Central memory CD4-positive, alpha-beta T cell (primary cell): Measurements from ENCODE around the gene FNDC7.
"Not testable (repeated sequence)": the region's sequence is repeated elsewhere in the genome, so short reads cannot be mapped to it uniquely, and the experiment has no call there.

Experiments used
- DNase-seq: peaks from one replicate; pipeline ENCODE4 v3.0.0; 2022

Gene FNDC7

DNA sequence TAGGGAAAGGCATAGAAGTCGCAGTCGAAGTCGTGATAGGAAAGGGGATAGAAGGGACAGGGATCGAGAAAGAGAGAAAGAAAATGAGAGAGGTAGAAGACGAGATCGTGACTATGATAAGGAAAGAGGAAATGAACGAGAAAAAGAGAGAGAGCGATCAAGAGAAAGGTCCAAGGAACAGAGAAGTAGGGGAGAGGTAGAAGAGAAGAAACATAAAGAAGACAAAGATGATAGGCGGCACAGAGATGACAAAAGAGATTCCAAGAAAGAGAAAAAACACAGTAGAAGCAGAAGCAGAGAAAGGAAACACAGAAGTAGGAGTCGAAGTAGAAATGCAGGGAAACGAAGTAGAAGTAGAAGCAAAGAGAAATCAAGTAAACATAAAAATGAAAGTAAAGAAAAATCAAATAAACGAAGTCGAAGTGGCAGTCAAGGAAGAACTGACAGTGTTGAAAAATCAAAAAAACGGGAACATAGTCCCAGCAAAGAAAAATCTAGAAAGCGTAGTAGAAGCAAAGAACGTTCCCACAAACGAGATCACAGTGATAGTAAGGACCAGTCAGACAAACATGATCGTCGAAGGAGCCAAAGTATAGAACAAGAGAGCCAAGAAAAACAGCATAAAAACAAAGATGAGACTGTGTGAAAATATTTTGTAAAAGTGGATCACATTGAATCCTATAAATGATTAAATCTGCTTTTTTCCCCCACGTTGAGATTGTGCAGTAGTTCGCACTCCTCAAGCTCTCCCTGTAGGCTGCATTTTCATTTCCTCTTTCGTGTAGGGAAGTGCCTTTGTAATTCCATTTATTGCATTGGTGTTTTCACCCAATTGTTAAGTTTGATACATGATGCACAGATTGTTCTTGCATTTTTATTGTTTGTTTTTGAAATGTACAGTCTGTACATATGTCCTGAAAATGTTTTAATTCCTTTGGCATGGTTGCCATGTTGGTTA lies 13.1 kb upstream of the FNDC7 start:
- no peak for DNase-seq

DNA sequence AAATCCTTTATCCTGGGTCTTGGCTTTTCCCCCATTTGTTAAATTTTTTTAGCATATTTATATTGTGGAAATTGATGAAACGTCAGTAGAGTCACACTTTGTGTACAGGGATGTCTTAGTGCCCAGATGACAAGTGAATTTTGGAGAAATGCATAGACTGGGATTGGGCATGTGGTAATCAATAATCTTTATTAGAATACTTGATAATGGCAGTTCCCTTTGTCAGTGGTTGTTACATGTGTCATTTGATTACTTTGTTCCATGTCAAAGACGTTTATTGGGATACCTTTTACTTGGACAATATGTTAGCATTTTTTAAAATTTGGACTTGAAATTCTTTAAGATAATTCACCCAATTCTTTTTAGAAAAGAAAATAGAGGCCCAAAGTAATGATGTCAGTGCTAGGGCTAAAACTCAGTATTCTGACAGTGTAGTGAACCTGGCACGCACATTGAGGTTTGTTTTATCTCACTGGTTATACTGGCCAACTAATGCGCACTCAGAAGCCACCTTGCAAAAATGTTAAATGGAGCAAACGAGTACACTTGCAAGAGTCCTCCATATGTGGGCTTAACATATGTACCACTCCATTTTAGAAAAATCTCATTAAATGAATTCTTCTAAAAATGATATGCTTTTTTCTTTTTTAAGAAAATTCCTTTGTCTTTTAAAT lies 11.4 kb upstream of the FNDC7 start:
- DNase-seq, result no peak

DNA sequence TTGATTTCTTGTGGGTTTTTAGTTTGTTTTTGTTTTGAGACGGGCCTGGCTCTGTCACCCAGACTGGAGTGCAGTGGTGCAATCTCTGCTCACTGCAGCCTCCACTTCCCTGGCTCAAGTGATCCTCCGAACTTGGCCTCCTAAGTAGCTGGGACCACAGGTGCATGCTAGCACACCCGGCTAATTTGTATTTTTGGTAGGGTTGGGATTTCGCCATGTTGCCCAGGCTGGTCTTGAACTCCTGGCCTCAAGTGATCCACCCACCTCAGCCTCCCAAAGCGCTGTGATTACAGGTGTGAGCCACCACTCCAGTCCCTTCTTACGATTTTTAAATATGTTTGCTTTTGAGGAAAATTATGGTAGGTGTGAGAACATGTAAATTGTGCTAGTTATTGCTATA lies 10.6 kb upstream of the FNDC7 start:
- DNase-seq, result not testable (repeated sequence)

DNA sequence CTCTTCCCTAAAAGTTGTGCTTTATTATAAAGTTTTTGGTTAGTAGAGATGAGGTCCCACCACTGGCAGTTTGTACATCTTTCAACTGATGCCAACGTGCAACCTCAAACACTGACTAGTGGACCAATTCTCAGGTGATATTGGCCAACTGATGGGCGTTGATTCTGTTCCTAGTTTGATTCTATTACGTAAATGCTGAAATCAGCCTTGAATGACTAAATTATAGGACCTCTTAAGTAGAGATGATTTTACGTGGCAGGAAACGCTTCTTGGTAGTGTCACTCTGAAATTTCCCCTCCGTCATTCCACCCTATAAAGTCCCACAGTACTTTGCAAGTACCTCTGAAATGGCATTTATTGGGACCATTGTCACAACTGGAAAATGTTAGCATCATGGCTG lies 8.8 kb upstream of the FNDC7 start:
- DNase-seq, result peak; percentile 62

DNA sequence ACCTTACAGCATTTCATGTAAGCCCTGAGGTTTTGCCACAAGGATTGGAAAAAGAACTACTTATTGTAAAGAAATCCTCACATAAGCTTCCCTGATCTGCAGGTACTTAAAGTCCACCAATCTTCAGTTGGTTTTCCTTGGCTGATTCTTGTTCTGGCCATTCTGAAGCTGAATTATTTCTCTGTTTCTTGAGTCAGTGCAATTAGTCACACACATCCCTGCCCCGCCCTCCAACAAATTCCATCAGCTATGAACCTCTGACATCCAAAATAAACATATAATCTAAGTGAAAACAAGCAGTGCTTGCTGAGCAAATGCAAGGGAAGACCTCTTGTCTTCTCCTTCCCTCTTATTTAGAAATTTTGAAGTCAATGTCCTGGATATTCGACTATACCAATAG lies 8.2 kb upstream of the FNDC7 start:
- DNase-seq, result no peak

DNA sequence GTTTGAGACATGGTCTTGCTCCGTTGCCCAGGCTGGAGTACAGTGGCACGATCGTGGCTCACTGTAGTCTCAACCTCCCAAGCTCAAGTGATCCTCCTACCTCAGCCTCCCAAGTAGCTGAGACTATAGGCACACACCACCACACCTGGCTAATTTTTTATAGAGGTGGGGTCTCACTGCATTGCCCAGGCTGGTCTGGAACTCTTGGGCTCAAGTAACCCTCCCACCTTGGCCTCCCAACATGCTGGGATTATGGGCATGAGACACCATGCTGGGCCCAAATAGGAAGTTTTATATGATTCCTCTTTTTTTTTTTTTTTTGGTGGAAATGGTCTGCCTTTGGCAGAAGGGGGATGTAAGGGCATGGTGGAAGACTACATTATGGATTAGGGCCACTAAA lies 6.1 kb upstream of the FNDC7 start:
- DNase-seq, result no peak

GRCh38 chr1:108708691-108709660 lies 3.7 kb upstream of the FNDC7 start:
- DNase-seq, result peak; percentile 58

DNA sequence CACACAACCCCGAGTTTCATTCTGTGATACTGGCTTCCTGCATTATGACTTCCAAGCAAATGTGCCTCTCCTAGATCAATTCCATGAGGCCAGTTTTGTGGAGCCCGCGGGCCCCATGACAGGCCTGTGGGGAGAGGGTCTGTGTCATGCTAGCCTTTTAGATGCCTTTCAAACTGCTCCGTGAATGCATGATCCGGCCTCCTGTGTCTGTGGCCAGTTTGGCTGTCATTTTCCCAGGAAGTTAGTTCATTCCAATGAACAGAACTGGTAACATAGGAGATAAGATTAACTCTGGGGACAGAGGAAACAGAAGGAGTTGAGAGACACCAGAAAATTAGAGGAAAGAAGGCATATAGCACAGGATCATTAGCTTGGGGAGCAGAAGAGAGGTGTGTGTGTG lies 3.2 kb downstream of the FNDC7 start:
- DNase-seq, result no peak

GRCh38 chr1:108716437-108717230 lies 3.9 kb downstream of the FNDC7 start:
- DNase-seq, result no peak

DNA sequence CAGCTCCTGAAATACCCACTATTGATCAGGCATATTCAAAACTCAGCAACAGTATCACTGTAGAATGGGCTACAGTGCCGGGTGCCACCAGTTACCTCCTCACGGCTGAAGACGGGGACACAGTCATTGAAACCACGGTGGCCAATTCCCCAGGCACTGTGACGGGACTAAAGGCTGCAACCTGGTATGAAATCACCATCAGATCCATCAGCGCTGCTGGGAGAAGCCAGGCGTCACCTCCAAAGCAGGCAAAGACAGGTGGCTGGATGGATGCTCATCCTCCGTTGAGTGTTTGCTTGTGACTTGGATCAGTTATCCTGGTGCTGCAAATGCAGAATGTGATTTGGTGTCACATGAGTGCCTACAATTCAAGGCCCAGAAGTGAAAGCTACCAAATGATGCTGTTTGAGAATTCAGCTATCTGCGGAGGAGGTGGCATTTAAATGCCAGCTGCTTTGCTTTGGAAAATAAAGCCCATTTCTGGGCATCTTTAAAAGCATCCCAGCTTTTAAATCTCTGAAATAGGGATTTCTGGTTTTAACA lies 5.1 kb downstream of the FNDC7 start:
- no peak for DNase-seq

GRCh38 chr1:108718927-108719655 lies 6.4 kb downstream of the FNDC7 start:
- no peak for DNase-seq

DNA sequence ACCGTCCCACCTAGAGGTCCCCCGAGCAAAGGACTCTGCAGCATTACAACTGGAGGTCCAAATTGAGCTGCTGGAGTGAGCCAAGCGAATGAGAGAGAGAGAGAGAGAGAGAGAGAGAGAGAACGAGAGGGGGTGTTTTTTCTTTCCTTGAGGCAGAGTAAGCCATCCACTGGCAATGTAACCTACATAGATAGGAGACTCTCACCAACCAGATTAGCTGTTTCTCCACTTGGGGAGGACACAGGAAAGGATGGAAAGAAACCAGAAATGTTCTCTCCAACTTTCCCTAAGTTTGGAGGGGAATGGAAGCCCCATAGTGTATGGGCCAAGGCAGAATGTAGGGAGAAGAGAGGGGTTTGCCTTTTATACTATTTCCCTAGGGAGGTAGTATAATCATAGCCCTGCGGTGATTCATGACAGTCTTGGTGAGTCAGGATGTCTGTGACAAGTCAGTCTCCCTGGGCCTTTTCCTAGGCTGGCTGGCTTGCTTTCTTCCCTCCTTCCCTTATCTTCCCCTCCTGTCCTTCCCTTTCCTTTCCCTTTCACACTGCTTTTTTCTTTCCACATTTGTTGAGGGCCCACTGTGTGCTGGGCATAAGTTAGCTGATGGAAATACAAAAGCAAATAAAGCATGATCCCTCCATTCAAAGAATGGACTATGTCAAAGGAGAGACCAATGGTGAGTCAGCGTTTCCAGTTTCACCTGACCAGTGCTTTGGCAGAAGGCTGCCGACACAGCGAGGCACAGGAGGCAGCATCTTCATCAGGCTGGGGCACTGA lies 7.1 kb downstream of the FNDC7 start:
- no peak for DNase-seq

DNA sequence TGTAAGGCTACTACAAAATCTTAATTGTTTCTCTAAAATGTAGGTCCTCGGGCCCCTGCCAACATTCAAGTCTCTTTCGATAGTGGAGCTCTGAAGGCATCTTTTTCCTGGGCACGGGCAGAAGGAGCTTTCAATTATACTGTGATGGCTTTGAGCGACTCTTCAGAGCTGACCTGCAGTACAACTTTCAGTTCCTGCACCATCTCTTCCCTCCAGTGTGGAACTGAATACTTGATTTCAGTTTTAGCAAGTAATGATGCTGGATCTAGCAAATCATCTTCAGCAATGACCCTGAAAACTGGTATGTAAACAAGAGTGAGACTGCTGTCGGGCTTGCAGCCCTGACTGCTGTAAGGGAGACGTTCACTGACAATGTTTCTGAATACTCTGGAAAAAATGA lies 9.6 kb downstream of the FNDC7 start:
- no peak for DNase-seq

- no peak for DNase-seq
These were observed 13.2 kb downstream of the FNDC7 start for GRCh38 chr1:108725906-108726305.

GRCh38 chr1:108728327-108728923 lies 15.7 kb downstream of the FNDC7 start:
- no peak for DNase-seq

DNA sequence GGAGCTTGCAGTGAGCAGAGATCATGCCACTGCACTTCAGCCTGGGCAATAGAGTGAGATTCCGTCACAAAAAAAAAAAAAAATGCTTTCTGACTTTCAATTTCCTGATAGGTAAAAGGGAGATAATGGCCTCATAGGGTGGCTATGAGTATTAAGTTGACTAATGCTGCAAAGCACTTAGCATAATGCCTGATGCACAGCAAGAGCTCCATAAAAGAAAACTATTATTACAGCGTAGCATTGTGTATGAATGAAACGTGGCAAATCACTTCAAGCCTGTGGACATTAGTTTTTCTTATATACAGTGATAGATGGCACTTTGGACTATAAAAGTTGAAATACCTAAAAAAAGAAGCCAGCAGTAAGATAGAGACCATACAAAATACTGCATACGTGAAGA lies 16.8 kb downstream of the FNDC7 start:
- no peak for DNase-seq

- DNase-seq, result no peak
These were observed 19.7 kb downstream of the FNDC7 start for GRCh38 chr1:108732398-108732797.

- DNase-seq, result no peak
These were observed 21.6 kb downstream of the FNDC7 start for GRCh38 chr1:108734171-108734865.

DNA sequence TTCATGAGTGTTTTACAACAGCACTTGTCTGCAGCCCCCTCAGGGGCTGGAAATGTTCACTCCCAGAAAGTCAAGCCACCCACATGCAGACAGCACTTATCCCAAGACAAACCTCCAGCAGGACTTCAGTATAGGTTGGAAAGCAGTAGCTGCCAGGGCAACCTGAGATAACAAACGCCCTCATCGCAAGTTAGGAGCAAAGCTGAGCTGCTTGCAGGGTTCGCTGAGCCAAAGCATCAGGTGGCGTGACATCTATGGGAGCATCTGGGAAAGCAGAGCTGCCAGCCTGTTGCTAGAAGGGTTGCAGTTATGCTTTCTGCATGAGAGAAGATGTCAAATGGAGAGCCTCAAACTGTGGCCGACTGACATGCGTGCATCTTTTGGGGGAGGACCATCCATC lies 29.5 kb downstream of the FNDC7 start:
- no peak for DNase-seq
